Smooth muscle cell (in vitro differentiated cells): ENCODE measurements around the gene CERS6. TPM values are rescaled to one million over a fixed set of nuclear protein-coding genes. Genes with fewer than 3 reads are reported as not detected.
A peak's percentile ranks its signal among the peaks of the same experiment; 100 is the strongest.
"Not testable (repeated sequence)": the region's sequence is repeated elsewhere in the genome, so short reads cannot be mapped to it uniquely, and the experiment has no call there.

Experiments used
- DNase-seq: peaks from one replicate; lab custom pipeline; 2025; ENCODE audit not compliant: unreplicated experiment; lab: John Stamatoyannopoulos, UW
- H2AFZ ChIP-seq: fragments of 200-600 bp; sonication (generic); 2 replicates; pipeline ENCODE4 v1.6.0; 2016; ENCODE audit warnings: antibody characterized with exemption, low read depth, mild to moderate bottlenecking
- H3F3A ChIP-seq: fragments of 200-600 bp; sonication (generic); 2 replicates; pipeline ENCODE4 v1.6.0; 2017; ENCODE audit warnings: antibody characterized with exemption, low read depth
- H3K27ac ChIP-seq: fragments of 200-600 bp; sonication (generic); 2 replicates; pipeline ENCODE4 v1.5.1; 2016; ENCODE audit warnings: low read depth, mild to moderate bottlenecking
- H3K27me3 ChIP-seq: fragments of 200-600 bp; sonication (generic); 2 replicates; pipeline ENCODE4 v1.6.1; 2016; ENCODE audit warnings: low read depth, mild to moderate bottlenecking
- H3K36me3 ChIP-seq: fragments of 200-600 bp; sonication (generic); 2 replicates; pipeline ENCODE4 v1.5.1; 2016; ENCODE audit warnings: low read depth
- H3K4me1 ChIP-seq: fragments of 200-600 bp; sonication (generic); 2 replicates; pipeline ENCODE4 v1.5.1; 2016; ENCODE audit warnings: low read depth
- H3K4me2 ChIP-seq: fragments of 200-600 bp; sonication (generic); 2 replicates; pipeline ENCODE4 v1.6.0; 2016; ENCODE audit warnings: mild to moderate bottlenecking
- H3K4me3 ChIP-seq: fragments of 200-600 bp; sonication (generic); 2 replicates; pipeline ENCODE4 v1.5.1; 2016; ENCODE audit warnings: mild to moderate bottlenecking
- H3K79me2 ChIP-seq: fragments of 200-600 bp; sonication (generic); 2 replicates; pipeline ENCODE4 v1.6.0; 2016; ENCODE audit warnings: low read depth, mild to moderate bottlenecking
- H3K9ac ChIP-seq: fragments of 200-600 bp; sonication (generic); 2 replicates; pipeline ENCODE4 v1.6.0; 2016; ENCODE audit warnings: low read depth
- H3K9me3 ChIP-seq: fragments of 200-600 bp; sonication (generic); replicated peaks from 2 replicates; pipeline ENCODE4 v1.5.1; 2016; ENCODE audit warnings: low read depth
- H4K20me1 ChIP-seq: fragments of 200-600 bp; sonication (generic); 2 replicates; pipeline ENCODE4 v1.6.0; 2016; ENCODE audit warnings: low read depth
- WGBS: methylation state at CpG from one replicate; pipeline ENCODE4 v1.1.7; 2016; ENCODE audit warnings: low lambda C conversion rate; 5-methylcytosine and 5-hydroxymethylcytosine counted together
- polyA plus RNA-seq: library from polyadenylated mRNA; unstranded; fragments of >200 nt; fragmentation: Nextera tagmentation; extraction: Ambion mirVana; gene quantifications from 2 replicates; pipeline ENCODE4 v1.2.1, GENCODE V29; 2016
- total RNA-seq: library from RNA; depleted of rRNA; stranded (reverse); fragments of >200 nt; gene quantifications from 2 replicates; pipeline ENCODE4 v1.2.3, GENCODE V29; 2014
- TF ChIP-seq, protein P1 (sequence below): fragments of 200-600 bp; sonication (generic); IDR thresholded peaks from 2 replicates; pipeline ENCODE4 v1.5.1; 2017; ENCODE audit warnings: borderline replicate concordance, mild to moderate bottlenecking, antibody characterized with exemption; ENCODE audit not compliant: insufficient read depth, poor library complexity, severe bottlenecking

CERS6 gene
- total and polyA plus RNA-seq, 2 experiments from 2014 or later, result 9.2 to 26.6 TPM

DNA sequence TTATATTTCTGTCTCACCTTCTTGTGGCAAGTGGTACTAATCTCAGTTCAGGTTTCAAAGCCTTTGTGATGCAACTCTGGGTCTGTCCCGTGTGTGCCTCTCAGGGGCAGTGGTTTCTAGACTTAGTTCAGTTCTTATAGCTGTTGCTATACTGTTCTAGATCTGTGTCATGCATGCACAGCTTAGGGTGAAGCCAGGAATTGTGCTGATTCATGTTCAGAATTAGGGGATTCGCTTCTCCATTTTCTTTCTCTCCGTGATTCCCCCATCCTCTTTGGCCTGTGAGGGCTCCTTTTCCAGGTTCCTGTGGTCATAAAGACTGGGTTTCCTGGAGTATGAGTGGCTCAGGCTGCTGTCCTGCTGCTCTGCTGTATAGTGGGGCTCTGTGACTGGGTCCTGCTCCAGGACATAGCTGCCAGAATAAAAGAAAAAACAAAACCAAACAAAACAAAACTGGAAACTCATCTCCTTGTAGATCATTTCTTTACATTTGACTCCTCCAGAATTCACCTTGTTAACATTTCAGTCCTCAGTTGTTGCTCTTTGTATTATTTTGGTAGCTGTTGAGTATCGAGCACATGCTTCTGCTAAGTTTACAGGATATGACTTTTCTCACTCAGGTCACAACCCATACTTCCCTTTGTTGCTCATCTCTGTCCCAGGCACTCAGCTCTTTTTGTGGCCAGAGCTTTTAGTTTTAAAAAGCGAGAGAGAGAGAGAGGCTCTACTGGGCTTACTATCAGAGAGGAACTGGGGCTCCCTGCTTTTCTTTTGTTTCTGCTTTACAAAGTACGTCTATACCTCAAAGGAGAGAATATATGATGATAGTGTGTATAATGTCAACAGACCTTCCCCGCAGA, 34.2 kb downstream of the CERS6 start:
- H3K36me3 ChIP-seq, result no peaks in the 10 kb centered on the region
- no peaks in the 10 kb centered on the region for H3F3A ChIP-seq
- peak overlapping the region; percentile 11 for H3K4me3 ChIP-seq
- H3K9ac ChIP-seq, result peak overlapping the region; percentile 10
- peaks cover 19% of the 10 kb centered on the region for H4K20me1 ChIP-seq
- no peaks in the 10 kb centered on the region for H3K9me3 ChIP-seq
- peaks cover 43% of the 10 kb centered on the region for H3K79me2 ChIP-seq
- H2AFZ ChIP-seq, result peak overlapping the region; percentile 34
- peaks cover 18% of the 10 kb centered on the region for H3K4me1 ChIP-seq
- DNase-seq, result no peak
- WGBS, result 39% methylated on average over 7 of the region's 7 CpGs
- peak overlapping the region; percentile 60 for H3K27ac ChIP-seq
- peak overlapping the region; percentile 66 for H3K4me2 ChIP-seq
- TF ChIP-seq, protein P1, sequence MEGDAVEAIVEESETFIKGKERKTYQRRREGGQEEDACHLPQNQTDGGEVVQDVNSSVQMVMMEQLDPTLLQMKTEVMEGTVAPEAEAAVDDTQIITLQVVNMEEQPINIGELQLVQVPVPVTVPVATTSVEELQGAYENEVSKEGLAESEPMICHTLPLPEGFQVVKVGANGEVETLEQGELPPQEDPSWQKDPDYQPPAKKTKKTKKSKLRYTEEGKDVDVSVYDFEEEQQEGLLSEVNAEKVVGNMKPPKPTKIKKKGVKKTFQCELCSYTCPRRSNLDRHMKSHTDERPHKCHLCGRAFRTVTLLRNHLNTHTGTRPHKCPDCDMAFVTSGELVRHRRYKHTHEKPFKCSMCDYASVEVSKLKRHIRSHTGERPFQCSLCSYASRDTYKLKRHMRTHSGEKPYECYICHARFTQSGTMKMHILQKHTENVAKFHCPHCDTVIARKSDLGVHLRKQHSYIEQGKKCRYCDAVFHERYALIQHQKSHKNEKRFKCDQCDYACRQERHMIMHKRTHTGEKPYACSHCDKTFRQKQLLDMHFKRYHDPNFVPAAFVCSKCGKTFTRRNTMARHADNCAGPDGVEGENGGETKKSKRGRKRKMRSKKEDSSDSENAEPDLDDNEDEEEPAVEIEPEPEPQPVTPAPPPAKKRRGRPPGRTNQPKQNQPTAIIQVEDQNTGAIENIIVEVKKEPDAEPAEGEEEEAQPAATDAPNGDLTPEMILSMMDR, result no peak
- H3K27me3 ChIP-seq, result no peaks in the 10 kb centered on the region

DNA sequence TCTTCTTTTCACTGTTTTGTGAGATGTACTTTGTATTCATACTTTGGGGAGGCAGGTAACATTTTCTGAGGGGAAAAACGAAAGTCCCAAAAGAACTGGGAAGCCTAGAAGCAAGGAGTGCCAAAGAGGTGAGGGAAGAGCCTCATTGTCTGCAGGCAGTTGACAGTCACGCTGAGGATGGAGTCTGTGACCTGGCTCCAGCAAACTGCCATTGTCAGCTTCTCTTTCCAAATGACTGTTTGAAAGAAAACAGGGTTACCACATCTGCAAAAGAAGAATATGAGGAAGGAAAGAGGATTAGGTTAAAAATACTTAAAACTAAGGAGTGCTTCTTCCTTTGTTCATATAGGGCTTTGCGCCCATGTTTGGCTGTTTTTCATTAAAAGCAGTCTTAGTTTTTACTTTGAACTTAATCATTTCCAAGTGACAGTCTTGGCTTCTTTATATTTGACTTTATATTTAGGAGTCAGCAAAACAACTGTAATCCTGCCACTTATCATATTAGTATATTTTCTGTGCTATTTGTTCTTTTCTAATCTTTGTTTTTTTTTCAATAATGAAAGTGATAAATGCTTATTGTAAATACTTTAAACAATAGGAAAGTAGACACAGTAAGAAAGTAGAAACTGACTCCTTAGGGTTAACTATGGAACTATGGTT, 35.0 kb downstream of the CERS6 start:
- H3K36me3 ChIP-seq, result no peaks in the 10 kb centered on the region
- no peaks in the 10 kb centered on the region for H3K9me3 ChIP-seq
- H3K27ac ChIP-seq, result peak overlapping the region; percentile 60
- peaks cover 26% of the 10 kb centered on the region for H4K20me1 ChIP-seq
- peak overlapping the region; percentile 66 for H3K4me2 ChIP-seq
- H3K79me2 ChIP-seq, result peaks cover 40% of the 10 kb centered on the region
- H3K27me3 ChIP-seq, result no peaks in the 10 kb centered on the region
- TF ChIP-seq, protein P1, result no peak
- no peak overlapping the region for H3K9ac ChIP-seq
- 58% methylated on average over 3 of the region's 3 CpGs for WGBS
- peaks cover 18% of the 10 kb centered on the region for H3K4me1 ChIP-seq
- peak overlapping the region; percentile 11 for H3K4me3 ChIP-seq
- H3F3A ChIP-seq, result no peaks in the 10 kb centered on the region
- no peak overlapping the region for H2AFZ ChIP-seq
- no peak for DNase-seq

DNA sequence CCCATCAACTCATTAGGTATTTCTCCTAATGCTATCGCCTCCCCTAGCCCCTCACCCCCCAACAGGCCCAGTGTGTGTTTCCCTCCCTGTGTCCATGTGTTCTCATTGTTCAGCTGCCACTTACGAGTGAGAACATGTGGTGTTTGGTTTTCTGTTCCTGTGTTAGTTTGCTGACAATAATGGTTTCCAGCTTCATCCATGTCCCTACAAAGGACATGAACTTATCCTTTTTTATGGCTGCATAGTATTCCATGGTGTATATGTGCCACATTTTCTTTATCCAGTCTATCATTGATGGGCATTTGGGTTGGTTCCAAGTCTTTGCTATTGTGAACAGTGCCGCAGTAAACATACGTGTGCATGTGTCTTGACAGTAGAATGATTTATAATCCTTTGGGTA, 35.7 kb downstream of the CERS6 start:
- H3K27me3 ChIP-seq, H3F3A ChIP-seq, H2AFZ ChIP-seq, H3K4me3 ChIP-seq, H3K4me2 ChIP-seq, DNase-seq, H3K9me3 ChIP-seq, H3K27ac ChIP-seq, H3K36me3 ChIP-seq, H3K9ac ChIP-seq: not testable (repeated sequence)
- WGBS, result 99% methylated on average over 4 of the region's 4 CpGs
- H3K4me1 ChIP-seq, result peaks cover 18% of the 10 kb centered on the region
- H3K79me2 ChIP-seq, result peaks cover 36% of the 10 kb centered on the region
- H4K20me1 ChIP-seq, result peaks cover 33% of the 10 kb centered on the region

DNA sequence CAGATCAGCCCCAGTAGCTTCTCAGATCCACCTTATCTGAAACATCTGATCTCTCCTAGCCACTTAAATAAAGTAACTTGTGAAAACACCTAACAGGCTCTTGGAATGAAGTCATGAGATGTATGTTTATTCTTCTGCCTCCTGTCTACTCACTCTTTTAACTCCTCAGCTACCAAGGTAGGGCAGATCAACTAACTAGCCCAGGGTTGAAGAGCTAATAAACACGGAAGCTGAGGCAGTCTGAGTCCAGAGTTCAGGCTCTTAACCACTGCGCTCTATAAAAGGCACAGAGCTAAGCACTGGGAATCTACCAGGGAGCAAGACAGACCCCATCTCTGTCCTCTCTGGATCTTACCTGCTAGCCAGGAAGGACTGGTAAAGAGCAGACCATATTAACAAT, 37.1 kb downstream of the CERS6 start:
- H3K36me3 ChIP-seq, H3K4me2 ChIP-seq, H3F3A ChIP-seq, H2AFZ ChIP-seq, DNase-seq, H3K27me3 ChIP-seq, H3K9ac ChIP-seq, H3K4me3 ChIP-seq, H3K27ac ChIP-seq, H3K9me3 ChIP-seq: not testable (repeated sequence)
- Histone ChIP-seq H4K20me1 (peaks cover 40% of the 10 kb centered on the region), H3K4me1 (peaks cover 18% of the 10 kb centered on the region), H3K79me2 (peaks cover 24% of the 10 kb centered on the region)
- 67% methylated on average over 2 of the region's 2 CpGs for WGBS
